ENCODE results near the gene PLOD2. TPM values are rescaled to one million over a fixed set of nuclear protein-coding genes. Genes with fewer than 3 reads are reported as not detected.

The PLOD2 gene
- total and polyA plus RNA-seq, 12 donors, result 12.5 to 44.6 (median 16.8) TPM

DNA sequence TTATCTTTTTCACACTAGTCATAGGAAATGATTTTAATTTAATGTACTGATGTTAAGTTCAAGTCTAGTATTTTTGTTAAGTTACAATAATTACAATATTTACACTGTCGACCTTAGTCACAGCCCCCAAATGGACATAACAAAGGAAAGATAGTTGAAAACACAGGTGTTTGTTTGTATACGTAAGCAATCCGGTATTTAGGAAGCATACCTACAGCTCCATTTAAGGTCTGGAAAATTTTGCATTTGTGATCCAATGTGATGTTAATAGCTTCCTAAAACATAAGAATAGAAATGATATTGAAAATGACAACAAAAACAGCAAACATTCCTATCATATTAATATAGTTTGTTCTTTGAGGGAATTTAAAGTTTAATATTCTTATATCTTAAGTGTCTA, 56.9 kb downstream of the PLOD2 start:
- TF ChIP-seq, protein P1, sequence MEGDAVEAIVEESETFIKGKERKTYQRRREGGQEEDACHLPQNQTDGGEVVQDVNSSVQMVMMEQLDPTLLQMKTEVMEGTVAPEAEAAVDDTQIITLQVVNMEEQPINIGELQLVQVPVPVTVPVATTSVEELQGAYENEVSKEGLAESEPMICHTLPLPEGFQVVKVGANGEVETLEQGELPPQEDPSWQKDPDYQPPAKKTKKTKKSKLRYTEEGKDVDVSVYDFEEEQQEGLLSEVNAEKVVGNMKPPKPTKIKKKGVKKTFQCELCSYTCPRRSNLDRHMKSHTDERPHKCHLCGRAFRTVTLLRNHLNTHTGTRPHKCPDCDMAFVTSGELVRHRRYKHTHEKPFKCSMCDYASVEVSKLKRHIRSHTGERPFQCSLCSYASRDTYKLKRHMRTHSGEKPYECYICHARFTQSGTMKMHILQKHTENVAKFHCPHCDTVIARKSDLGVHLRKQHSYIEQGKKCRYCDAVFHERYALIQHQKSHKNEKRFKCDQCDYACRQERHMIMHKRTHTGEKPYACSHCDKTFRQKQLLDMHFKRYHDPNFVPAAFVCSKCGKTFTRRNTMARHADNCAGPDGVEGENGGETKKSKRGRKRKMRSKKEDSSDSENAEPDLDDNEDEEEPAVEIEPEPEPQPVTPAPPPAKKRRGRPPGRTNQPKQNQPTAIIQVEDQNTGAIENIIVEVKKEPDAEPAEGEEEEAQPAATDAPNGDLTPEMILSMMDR (IDR thresholded peaks at IDR 0.05), result no peak
- Histone ChIP-seq H3K27me3 (no peaks in the 10 kb centered on the region), H3K27ac (no peak overlapping the region), H3K36me3 (peaks cover 0 to 79% (median 24%) of the 10 kb centered on the region in 9 donors), H3K4me1 (peaks cover 0 to 5% (median 0%) of the 10 kb centered on the region in 9 donors), H3K4me3 (no peak overlapping the region), H3K9me3 (no peaks in the 10 kb centered on the region)
- no peak for ATAC-seq
- 95 to 97% methylated on average over 3 of the region's 3 CpGs for WGBS, 2 donors
- DNase-seq, result no peak
- intact Hi-C loops (cut with DNase I), result no loop called here

DNA sequence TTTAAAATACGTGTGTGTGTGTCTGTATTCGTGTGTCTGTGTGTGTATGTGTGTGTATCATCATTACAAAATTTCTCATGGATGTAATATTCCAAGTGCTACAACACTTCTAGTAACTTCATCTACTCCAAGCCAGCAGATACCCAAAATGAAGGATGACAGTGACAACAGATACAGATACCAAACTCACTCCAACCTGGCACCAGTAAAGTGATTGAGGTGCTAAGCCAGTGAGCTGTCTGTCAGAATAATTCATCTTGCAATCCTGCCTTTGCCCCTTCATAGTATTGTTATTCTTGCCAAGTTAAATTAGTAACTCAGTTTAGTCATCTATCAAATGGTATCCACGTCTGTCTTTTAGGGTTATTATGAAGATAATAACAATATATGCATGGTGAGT, 58.1 kb downstream of the PLOD2 start:
- Histone ChIP-seq H3K9me3 (no peaks in the 10 kb centered on the region), H3K27ac (no peak overlapping the region), H3K4me3 (no peak overlapping the region), H3K36me3 (peaks cover 0 to 74% (median 24%) of the 10 kb centered on the region in 9 donors), H3K4me1 (peaks cover 0 to 6% (median 0%) of the 10 kb centered on the region in 9 donors), H3K27me3 (no peaks in the 10 kb centered on the region)
- intact Hi-C loops (cut with DNase I), result no loop called here
- TF ChIP-seq, protein P1 (IDR thresholded peaks at IDR 0.05), result no peak
- ATAC-seq, result no peak
- 95 to 96% methylated on average over 3 of the region's 3 CpGs for WGBS, 2 donors
- no peak for DNase-seq

DNA sequence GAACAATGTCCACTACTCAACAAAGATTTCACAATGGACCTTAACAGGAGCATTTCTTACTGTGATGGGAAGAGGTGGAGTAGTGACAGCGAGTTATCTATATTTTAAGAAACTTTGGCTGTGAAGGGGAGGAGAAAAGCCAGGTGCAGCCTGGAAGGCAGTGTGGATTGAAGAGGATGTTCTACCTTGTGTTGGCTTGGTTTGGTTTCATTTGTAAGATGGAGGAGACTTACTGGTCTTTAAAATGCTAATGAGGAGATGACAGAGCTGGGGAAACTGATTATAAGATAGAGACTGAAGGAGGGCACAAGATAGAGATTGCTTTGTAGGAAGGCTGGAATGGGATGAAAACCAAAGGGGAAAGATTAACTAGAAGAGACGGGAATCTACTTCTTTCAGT, 59.4 kb downstream of the PLOD2 start:
- intact Hi-C loops (cut with DNase I), result no loop called here
- no peak for DNase-seq
- H3K27ac ChIP-seq, result no peak overlapping the region
- H3K4me1 ChIP-seq, result peaks cover 0 to 6% (median 0%) of the 10 kb centered on the region in 9 donors
- ATAC-seq, result no peak
- no peaks in the 10 kb centered on the region for H3K27me3 ChIP-seq
- peaks cover 0 to 70% (median 24%) of the 10 kb centered on the region in 9 donors for H3K36me3 ChIP-seq
- TF ChIP-seq, protein P1 (IDR thresholded peaks at IDR 0.05), result no peak
- 94 to 98% methylated on average over 2 of the region's 2 CpGs for WGBS, 2 donors
- H3K9me3 ChIP-seq, result no peaks in the 10 kb centered on the region
- no peak overlapping the region for H3K4me3 ChIP-seq

DNA sequence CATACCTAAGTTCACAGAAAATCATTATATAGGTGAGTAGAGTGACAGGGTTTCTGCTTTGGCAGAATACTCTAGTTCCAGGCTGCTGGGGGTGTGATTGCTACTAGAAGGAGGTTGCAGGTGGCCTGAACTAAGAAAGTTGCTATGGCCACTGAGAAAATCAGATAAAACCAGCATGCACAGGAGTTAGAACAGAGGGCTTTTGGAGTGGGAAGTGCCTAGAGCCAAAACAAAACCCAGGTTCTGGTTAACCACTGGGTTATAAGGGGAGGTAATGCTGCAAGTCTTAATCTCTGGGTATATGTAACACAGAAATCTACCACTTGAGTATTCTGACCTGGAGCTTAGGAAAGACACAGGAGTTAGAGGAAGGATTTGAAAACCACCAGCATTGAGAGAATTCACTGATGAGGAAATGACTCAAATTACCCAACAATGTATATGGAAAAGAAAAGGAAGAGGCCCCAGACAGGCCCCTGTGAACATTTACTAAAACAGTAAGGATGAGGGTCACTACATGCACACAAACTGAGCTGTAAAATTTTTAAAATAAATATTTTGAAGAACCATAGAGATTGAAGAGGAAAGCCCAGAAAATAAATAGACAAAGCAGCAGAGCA, 60.0 kb downstream of the PLOD2 start:
- ATAC-seq, result no peak
- peaks cover 0 to 64% (median 19%) of the 10 kb centered on the region in 9 donors for H3K36me3 ChIP-seq
- TF ChIP-seq, protein P1 (IDR thresholded peaks at IDR 0.05), result no peak

More for the DNA sequence above, 60.0 kb downstream of the PLOD2 start:
- intact Hi-C loops (cut with DNase I), result no loop called here
- Histone ChIP-seq H3K27ac (no peak overlapping the region), H3K27me3 (no peaks in the 10 kb centered on the region), H3K9me3 (no peaks in the 10 kb centered on the region), H3K4me3 (no peak overlapping the region), H3K4me1 (peaks cover 0 to 6% (median 0%) of the 10 kb centered on the region in 9 donors)
- no peak for DNase-seq
